GM21737 (cell line): ENCODE measurements around the gene BABAM2.

Source experiments
- ATAC-seq: cut with Tn5 transposase; IDR thresholded peaks from one replicate; pipeline ENCODE4 v1.9.1; 2021; ENCODE audit warnings: mild to moderate bottlenecking, moderate library complexity; ENCODE audit not compliant: unreplicated experiment

BABAM2 gene

GRCh38 chr2:28387082-28387960 lies 496.8 kb downstream of the BABAM2 start:
- ATAC-seq: no peak
